NCI-H1436 treated with DMSO at 0.1 percent for 48 hours (cell line): ENCODE measurements around the gene NMT1.

Experiments used
- DNase-seq: peaks from one replicate; lab custom pipeline; 2025; lab: John Stamatoyannopoulos, UW

Gene NMT1

GRCh38 chr17:45136846-45137560 is 75.9 kb downstream of the NMT1 start:
- DNase-seq, result no peak

GRCh38 chr17:45137561-45138305 is 76.6 kb downstream of the NMT1 start:
- DNase-seq, result no peak

GRCh38 chr17:45138911-45139532 is 77.9 kb downstream of the NMT1 start:
- DNase-seq, result no peak

GRCh38 chr17:45139533-45139920 is 78.4 kb downstream of the NMT1 start:
- no peak for DNase-seq

- no peak for DNase-seq
These were observed 82.1 kb downstream of the NMT1 start for GRCh38 chr17:45143094-45143670.

- no peak for DNase-seq
These were observed 82.7 kb downstream of the NMT1 start for GRCh38 chr17:45143767-45144198.

- no peak for DNase-seq
These were observed 83.3 kb downstream of the NMT1 start for GRCh38 chr17:45144199-45145034.

GRCh38 chr17:45145035-45145389 is 83.9 kb downstream of the NMT1 start:
- no peak for DNase-seq

GRCh38 chr17:45146166-45146565 is 85.0 kb downstream of the NMT1 start:
- no peak for DNase-seq

GRCh38 chr17:45146592-45146889 is 85.4 kb downstream of the NMT1 start:
- DNase-seq, result no peak

GRCh38 chr17:45146890-45147580 is 85.9 kb downstream of the NMT1 start:
- peak; percentile 70 for DNase-seq

- DNase-seq, result peak; percentile 90
These were observed 86.6 kb downstream of the NMT1 start for GRCh38 chr17:45147581-45148182.

- DNase-seq, result peak; percentile 99
These were observed 87.3 kb downstream of the NMT1 start, which contains the start of gene HEXIM1 for GRCh38 chr17:45148183-45149036. TSS of gene HEXIM1 (plus strand) at chr17:45148475. CDS start at chr17:45149191, 716 bp downstream.

- peak; percentile 40 for DNase-seq
These were observed 88.0 kb downstream of the NMT1 start for GRCh38 chr17:45149037-45149668.

GRCh38 chr17:45149669-45150664 is 88.8 kb downstream of the NMT1 start:
- DNase-seq, result no peak

GRCh38 chr17:45150911-45151809 is 90.0 kb downstream of the NMT1 start:
- DNase-seq, result no peak

- no peak for DNase-seq
These were observed 93.9 kb downstream of the NMT1 start for GRCh38 chr17:45155029-45155428.
